GM19452 (cell line): ENCODE data around the gene APMAP.
"Not testable (repeated sequence)": the region's sequence is repeated elsewhere in the genome, so short reads cannot be mapped to it uniquely, and the experiment has no call there.

Source experiments
- ATAC-seq: cut with Tn5 transposase; IDR thresholded peaks from one replicate; pipeline ENCODE4 v1.9.1; 2021; ENCODE audit not compliant: unreplicated experiment

The APMAP gene

DNA sequence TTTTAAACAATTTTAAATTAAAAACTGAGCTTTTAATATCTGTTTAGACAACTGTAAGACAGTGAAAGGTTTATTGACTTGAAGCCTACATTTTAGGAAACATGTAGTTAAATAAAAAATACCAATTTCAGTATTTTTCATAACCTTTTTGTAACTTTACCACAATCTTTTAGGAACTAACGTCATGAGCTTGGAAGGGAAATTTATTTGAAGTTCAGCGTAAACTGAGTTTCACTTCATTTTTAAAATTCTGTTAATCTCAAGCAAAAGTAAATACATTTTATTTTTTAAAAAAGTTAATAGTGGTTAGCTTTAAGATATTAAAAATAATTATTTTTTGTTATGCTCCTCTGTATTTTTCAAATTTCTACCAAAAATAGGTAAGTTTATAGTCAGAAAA, 38.0 kb downstream of the APMAP start:
- ATAC-seq = no peak

DNA sequence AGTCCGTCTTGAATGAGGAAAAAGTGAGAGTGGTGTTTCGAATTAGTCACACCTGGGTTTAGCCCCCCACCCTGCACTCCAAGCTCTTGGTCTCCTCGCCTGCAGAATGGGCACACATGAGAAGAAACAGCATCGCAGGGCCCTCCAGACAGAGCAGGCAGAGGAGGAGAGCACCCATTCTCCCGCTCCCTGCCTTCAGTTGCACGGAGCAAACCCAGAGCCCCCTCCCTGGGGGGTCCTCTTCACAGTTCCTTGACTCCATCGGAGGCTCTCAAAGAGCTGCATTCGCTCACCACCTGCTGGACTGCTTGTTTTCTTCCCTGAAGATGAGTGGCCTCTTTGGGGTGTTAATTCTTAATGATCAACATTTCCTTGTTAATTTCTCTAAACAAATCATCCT, 38.4 kb downstream of the APMAP start:
- no peak for ATAC-seq

GRCh38 chr20:24953621-24954133, 38.9 kb downstream of the APMAP start:
- ATAC-seq = no peak

- no peak for ATAC-seq
These were observed 39.4 kb downstream of the APMAP start for GRCh38 chr20:24953209-24953575.

- ATAC-seq = no peak
These were observed 40.0 kb downstream of the APMAP start for GRCh38 chr20:24952376-24953208.

- no peak for ATAC-seq
These were observed 40.9 kb downstream of the APMAP start for GRCh38 chr20:24951536-24952083.

GRCh38 chr20:24950836-24951525, 41.6 kb downstream of the APMAP start:
- no peak for ATAC-seq

GRCh38 chr20:24950128-24950835, 42.3 kb downstream of the APMAP start:
- ATAC-seq = no peak

DNA sequence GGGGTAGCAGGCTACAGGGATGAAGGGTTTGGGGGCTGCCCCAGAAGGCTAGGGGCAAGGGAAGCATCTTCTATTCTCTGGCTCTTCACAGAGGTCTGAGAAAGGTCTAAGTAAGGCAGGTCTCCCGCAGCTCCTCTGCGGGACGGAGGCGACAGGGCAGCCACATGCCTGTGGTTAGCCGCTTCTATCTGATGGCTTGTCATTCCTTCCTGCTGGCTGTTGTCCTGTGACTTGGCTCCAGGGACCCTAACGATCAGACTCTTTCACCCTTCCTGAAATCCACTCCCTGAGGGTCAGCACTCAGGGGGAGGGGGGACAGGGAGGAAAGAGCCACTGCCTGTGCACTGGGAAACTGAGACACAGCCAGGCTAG, 42.8 kb downstream of the APMAP start:
- no peak for ATAC-seq

DNA sequence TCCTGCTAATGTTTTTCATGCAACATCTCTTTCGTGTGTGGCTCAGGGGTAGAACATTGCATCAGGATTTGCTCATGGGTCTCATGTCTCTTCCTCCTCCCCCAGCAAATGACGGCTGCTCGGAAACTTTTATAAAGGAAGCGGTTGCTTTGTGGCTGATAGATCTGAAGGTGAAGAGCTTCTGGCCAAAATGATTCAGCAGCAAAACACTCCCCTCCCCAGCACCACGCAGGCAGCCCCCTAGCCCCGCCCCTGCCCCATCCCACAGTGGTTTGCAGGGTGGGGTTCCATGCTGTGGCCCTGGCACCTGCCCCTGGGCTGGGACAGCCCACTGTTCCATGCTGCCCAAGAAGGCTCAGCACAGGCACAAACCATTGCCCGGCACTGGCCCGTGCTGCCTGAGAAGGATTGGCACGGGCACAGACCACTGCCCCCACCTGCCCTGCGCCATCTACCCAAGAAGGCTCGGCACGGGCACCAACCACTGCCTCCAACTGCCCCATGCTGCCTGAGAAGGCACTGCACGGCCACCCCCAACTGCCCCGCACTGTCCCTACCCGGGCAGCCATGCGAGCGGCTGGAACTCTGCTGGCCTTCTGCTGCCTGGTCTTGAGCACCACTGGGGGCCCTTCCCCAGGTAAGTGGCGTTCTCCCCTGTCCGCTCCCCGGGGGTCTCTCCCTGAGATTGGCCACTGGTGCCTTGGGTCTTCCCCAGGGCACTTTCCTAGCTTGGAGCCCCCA, 43.4 kb downstream of the APMAP start, which contains the start of gene CST7:
TSS of gene CST7 (plus strand) at position 331 of the 741 bp plus-strand sequence. CDS start at position 568, 237 bp downstream.
- ATAC-seq = peak; percentile 51

- ATAC-seq = not testable (repeated sequence)
These were observed 44.1 kb downstream of the APMAP start for GRCh38 chr20:24948396-24948938.

DNA sequence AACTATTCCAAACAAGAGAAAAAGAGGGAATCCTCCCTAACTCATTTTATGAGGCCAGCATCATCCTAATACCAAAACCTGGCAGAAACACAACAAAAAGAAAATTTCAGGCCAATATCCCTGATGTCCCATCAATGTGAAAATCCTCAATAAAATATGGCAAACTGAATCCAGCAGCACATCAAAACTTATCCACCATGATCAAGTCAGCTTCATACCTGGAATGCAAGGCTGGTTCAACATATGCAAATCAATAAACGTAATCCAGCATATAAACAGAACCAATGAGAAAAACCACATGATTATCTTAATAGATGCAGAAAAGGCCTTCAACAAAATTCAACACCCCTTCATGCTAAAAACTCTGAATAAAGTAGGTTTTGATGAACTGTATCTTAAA, 46.2 kb downstream of the APMAP start:
- not testable (repeated sequence) for ATAC-seq

GRCh38 chr20:24943731-24944130, 48.8 kb downstream of the APMAP start:
- ATAC-seq = no peak

DNA sequence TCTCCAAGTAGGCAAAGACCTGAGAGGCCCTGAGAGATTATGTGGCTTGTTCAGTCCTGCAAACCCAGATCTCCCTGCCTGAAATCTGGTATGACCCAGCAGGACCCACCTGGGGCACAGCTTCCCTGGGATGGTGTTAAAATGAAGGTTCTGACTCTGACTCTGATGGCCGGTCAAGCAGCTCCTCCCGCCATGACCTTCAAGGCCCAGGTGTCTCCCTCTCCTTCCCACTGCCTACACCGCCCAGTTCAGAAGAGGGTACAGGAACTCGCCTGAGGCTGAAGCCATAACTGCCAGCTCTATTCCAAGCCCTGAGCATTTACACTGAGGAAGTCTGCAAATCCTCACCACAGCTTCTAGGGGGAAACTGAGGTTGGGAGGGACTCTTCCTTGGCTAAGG, 49.4 kb downstream of the APMAP start:
- no peak for ATAC-seq

DNA sequence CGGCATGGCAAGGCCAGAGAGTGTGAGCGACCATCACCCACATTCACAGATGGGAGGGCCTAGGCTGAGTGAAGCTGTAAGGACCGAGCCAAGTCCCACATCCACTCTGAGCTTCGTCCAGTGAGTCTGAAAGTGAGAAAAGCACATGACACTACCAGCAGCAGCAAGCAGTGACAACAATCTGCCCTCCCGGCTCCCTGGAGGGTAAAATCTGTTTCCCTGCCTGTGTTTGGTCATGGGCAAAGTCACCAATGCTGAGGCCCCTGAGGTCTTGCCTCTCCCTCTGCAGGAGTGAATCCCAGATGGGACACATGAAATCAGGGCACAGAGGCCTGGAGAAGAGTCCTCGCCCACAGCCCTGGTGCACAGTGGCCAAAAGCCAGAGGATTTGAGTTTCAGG, 49.9 kb downstream of the APMAP start:
- no peak for ATAC-seq

- ATAC-seq = no peak
These were observed 53.5 kb downstream of the APMAP start for GRCh38 chr20:24939036-24939435.

DNA sequence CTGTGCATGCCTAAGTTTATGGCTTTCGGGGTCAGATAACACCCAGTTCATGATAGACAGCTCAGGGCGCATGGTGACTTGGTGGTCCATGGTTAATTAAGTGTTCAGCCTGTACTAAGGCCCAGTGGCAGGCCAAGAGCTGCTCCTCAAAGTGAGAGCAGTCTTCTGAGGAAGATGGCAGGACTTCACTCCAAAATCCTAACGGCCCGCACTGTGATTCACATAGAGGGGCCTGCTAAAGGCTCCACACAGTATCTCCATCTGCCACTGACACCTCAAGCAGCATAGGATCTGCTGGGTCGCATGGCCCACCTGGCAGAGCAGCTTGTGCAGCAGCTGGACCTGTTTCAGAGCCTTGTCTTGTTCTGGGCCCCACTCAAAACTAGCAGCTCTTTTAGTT, 54.1 kb downstream of the APMAP start:
- no peak for ATAC-seq

- no peak for ATAC-seq
These were observed 55.0 kb downstream of the APMAP start for GRCh38 chr20:24937579-24937978.

DNA sequence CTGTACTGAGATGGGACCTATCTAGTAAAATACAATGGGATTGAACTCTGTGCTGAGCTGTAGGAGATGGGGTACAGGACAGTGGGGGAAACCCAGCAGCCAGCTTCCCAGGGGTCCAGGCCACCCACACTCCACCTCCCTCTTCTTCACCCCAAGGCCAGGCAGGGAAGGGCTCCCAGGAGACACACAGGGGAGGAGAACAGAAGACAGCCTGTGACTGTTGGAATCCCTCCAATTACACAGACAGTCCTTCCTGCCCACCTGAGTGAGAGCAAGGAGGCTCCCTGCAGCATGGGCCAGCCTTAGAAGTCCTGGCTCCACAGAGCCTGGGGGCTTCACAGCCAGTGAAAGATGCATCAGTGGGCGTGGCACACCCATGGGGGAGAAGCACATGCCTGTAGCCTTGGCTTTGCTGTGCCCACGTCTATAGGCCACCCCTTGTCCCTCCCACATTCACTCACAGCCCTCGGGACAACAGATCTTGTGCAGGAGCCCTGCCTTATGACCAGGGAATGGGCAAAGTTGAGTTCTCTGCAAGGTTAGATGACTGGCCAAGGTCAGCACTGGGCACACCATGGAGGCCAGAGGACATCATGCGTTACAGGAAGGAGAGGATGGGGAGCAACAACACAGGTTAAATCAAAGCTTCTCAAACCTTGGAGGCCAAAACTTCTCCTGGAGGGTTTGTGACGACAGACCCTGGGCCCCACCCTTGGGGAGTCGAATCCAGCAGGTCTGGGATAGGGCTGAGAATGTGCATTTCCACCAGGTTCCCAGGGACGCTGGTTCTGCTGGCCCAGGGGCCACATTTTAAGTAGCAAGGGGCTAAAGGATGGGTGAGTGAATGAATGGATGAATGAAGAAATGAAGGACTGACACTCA, 55.8 kb downstream of the APMAP start:
- ATAC-seq = no peak
